LNCaP clone FGC (cell line): ENCODE measurements around the gene ARRB1.
"Not testable (repeated sequence)": the region's sequence is repeated elsewhere in the genome, so short reads cannot be mapped to it uniquely, and the experiment has no call there.

ENCODE experiments used
- DNase-seq: peaks from one replicate; pipeline ENCODE4 v3.0.0-alpha.2; 2011; ENCODE audit warnings: low read depth
- H3K4me3 ChIP-seq: 2 replicates; pipeline ENCODE4 v1.5.1; 2011; ENCODE audit warnings: mild to moderate bottlenecking, low read depth, low read length, control low read depth
- CTCF ChIP-seq: IDR thresholded peaks from 2 replicates; pipeline ENCODE4 v1.5.1; 2012; ENCODE audit warnings: mild to moderate bottlenecking; ENCODE audit not compliant: control insufficient read depth, insufficient read depth; ENCODE audit errors: extremely low read depth

ARRB1 gene

GRCh38 chr11:75305993-75306392 is 45.5 kb downstream of the ARRB1 start:
- H3K4me3 ChIP-seq = no peak overlapping the region
- TF ChIP-seq CTCF = no peak
- no peak for DNase-seq

- no peak overlapping the region for H3K4me3 ChIP-seq
- TF ChIP-seq CTCF = no peak
- no peak for DNase-seq
Observed at GRCh38 chr11:75305452-75305851, 46.0 kb downstream of the ARRB1 start.

- DNase-seq = not testable (repeated sequence)
Observed at GRCh38 chr11:75304941-75305340, 46.5 kb downstream of the ARRB1 start.

GRCh38 chr11:75303544-75304224 is 47.8 kb downstream of the ARRB1 start:
- no peak for DNase-seq
- no peak for TF ChIP-seq CTCF
- no peak overlapping the region for H3K4me3 ChIP-seq

More at GRCh38 chr11:75304941-75305340, 46.5 kb downstream of the ARRB1 start:
- not testable (repeated sequence) for H3K4me3 ChIP-seq

- TF ChIP-seq CTCF = no peak
- DNase-seq = no peak
- no peak overlapping the region for H3K4me3 ChIP-seq
Observed at GRCh38 chr11:75302371-75302770, 49.1 kb downstream of the ARRB1 start.

- TF ChIP-seq CTCF = no peak
- no peak for DNase-seq
- H3K4me3 ChIP-seq = no peak overlapping the region
Observed at GRCh38 chr11:75301601-75302345, 49.7 kb downstream of the ARRB1 start.

GRCh38 chr11:75301131-75301530 is 50.3 kb downstream of the ARRB1 start:
- TF ChIP-seq CTCF = no peak
- no peak for DNase-seq
- H3K4me3 ChIP-seq = no peak overlapping the region
